Superior temporal gyrus (tissue), 1 donor: Measurements from ENCODE around the gene RELA.
"Not testable (repeated sequence)": the region's sequence is repeated elsewhere in the genome, so short reads cannot be mapped to it uniquely, and the experiment has no call there.

Source experiments
- DNase-seq: peaks from one replicate; pipeline ENCODE4 v3.0.0-alpha.2; 2016; ENCODE audit errors: extremely low spot score

Gene RELA

GRCh38 chr11:65672180-65672860 lies 9.6 kb upstream of the RELA start:
- DNase-seq = no peak

- DNase-seq = peak; percentile 75
Observed at GRCh38 chr11:65663639-65664200, 1.0 kb upstream of the RELA start.

DNA sequence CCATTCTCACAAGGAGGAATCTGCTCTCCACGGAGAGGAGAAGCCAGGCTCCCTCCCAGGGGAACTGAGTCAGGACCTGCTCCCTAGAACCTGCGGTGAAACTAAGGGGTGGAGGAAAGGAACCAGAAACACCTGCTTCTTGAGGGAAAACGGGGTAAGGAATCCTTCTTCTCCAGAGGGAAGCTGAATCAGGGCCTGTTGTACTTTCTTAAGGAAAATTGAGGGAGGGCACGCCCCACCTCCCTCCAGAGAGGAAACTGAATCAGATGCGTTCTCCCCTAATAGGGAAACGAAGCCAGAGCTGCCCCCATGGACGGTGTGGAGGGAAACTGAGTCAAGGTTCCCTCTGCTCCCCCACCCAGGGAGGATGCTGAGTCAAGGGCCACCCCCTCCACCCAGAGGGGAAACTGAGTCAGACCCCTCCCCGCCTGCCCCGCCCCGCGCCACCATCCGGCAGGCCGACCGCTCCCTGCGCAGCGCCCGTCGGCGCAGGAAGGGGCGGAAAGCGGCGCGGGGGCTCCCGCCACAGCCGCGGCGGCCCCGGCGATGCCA lies 393 bp downstream of the RELA start:
- DNase-seq = no peak

- no peak for DNase-seq
Observed at GRCh38 chr11:65661599-65662246, 993 bp downstream of the RELA start.

- DNase-seq = not testable (repeated sequence)
Observed at GRCh38 chr11:65660908-65661307, 1.8 kb downstream of the RELA start.

DNA sequence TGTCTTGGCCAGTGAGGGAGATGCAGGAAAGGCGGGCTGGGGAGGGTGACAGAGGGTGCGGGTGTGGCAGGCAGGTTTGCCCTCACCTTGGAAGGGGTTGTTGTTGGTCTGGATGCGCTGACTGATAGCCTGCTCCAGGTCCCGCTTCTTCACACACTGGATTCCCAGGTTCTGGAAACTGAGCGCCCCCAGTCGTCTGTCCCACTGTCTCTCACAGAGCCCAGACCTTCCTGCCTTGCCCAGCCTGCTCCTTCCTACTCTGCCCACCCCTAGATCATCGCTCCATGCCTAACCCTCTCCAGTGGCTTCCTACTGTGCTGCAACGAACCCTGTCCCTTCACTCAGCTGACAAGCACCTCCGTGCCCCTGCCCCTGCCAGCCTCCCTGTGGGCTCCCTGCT lies 2.7 kb downstream of the RELA start:
- DNase-seq = no peak

- DNase-seq = no peak
Observed at GRCh38 chr11:65658174-65659021, 4.3 kb downstream of the RELA start.

- DNase-seq = no peak
Observed at GRCh38 chr11:65657426-65657825, 5.3 kb downstream of the RELA start.

DNA sequence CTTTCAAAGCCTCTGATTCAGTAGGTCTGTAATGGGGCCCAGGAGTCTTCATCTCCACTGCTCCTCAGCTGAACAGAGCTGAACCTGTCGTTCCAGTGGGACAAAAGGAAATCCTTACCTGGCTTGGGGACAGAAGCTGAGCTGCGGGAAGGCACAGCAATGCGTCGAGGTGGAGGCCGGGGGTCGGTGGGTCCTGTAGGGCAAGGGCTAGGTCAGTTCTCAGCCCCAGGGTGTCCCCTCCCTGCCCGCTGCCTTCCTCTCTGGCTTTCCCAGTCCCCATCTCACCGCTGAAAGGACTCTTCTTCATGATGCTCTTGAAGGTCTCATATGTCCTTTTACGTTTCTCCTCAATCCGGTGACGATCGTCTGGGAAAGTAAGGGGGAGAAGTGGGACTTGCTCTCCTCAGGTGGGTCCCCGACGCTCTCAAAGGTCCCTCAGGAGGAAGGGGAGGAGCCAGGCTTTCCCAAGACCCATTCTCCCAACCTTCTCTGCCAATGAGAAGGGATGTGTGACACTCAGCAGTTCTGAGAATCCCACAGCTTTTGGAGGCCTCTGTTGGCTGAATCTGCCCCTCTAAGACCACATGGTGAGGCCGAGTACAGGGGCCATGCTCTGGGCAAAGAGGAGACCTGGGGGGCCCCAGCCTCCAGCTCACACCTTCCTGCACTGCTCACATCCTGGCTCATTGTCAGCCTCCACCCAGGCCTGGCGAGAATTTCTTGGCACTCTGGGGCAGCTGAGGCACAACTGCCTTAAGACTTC lies 7.0 kb downstream of the RELA start:
- DNase-seq = no peak

GRCh38 chr11:65654375-65655349 lies 8.1 kb downstream of the RELA start:
- no peak for DNase-seq

- DNase-seq = peak; percentile 43
Observed at GRCh38 chr11:65653229-65654225, 9.2 kb downstream of the RELA start.

GRCh38 chr11:65652511-65653228 lies 10.0 kb downstream of the RELA start:
- peak; percentile 95 for DNase-seq

DNA sequence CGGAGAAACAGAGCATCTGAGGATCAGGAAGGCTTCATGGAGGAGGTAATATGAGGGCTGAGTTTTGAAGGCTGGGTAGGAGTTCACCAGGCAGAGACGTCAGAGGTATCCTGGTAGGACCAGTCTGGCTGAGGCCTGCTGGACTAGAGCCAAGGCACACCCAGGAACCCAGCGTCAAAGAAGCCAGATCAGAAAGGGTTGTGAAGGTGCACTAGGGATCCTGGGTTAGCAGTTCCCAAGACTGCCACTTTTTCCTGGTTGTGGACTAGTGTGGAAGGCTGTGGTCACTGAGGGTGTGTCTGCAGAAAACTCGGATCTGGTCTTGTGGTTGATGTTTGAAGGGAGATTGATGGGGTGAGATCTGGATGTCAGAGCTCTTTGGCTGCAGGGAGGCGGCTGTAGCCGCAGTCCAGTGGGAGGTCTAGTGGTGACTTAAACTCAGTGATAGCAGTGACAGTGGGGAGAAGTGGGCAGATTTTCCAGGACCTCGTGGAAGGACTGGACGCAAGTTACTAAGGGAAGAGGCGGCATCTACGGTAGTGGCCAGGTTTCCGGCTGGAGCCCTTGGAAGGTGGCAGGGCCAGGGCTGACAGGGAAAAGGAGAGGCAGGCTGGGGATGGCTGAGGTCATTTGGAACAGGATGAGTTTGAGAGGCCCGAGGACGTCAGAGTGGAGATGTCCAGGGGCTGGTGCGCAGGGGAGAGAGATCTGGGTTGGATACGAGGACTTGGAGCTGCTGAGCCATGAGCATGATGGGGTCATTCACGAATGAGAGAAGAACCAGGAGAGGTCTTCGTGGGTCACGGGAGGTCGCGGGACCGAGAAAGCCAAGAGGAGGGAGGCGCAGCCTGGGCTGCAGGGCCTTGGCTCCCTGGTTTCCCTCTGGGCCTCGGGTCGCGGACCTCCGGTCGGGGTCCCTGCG lies 10.9 kb downstream of the RELA start:
- DNase-seq = no peak

DNA sequence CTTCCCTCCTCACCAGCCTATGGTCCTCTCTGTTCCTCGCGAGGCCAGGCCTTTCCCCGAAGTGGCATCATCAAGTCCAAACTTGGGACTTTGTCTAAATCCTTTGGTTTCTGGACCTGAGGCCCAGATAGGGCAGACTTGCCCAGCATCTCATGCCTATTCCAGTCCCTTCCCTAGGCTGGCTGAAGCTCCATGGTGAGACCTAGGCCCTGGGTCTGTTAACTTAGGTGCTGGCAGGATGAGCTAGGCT lies 11.5 kb downstream of the RELA start:
- no peak for DNase-seq

GRCh38 chr11:65650547-65651338 lies 12.0 kb downstream of the RELA start:
- DNase-seq = no peak
